ENCODE measurements around the gene COL8A1.

COL8A1 gene

DNA sequence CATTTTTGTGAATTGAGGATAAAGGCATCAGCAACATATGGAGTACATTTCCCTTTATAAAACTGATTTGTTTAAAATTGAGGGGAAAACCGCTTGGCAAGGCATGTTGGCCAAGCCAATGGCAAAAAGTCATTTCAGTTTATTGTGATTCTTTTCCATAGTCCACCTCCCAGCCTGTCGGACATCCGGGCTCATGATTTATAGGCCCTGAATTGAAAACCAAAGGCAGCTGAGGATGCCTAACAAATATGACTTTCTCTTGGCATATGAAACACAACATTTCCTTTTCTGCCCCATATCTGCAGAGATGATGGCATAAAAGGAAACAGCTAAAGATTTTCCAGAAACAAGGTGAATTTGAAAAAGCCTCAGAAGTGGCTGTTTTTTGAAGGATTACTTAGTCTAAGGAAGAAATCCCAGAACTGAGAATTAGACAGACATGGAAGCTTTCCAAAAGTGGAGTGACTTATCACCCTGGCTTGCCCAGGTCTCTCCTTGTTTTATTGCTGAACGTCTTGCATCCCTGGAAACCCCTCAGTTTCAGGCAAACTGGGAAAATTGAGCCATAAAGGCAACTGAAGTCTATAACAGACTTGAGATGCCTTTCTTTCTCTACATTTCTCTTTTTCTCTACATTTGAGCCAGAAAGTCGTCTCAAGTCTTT is 74.0 kb downstream of the COL8A1 start:
- no peak for DNase-seq
- Histone ChIP-seq H3K4me1 (ENCODE audit: control insufficient read depth, insufficient read depth, low read length, poor library complexity, severe bottlenecking) (no peaks in the 10 kb centered on the region), H3K4me3 (ENCODE audit: insufficient read depth, low read depth, low read length, poor library complexity, severe bottlenecking) (no peak overlapping the region), H3K36me3 (ENCODE audit: control insufficient read depth, insufficient read depth, low read length) (no peaks in the 10 kb centered on the region), H3K27me3 (replicated peaks; ENCODE audit: control insufficient read depth, insufficient read depth, low read length, poor library complexity, severe bottlenecking) (no peaks in the 10 kb centered on the region), H3K9me3 (ENCODE audit: control insufficient read depth, low read length) (no peaks in the 10 kb centered on the region), H3K27ac (ENCODE audit: insufficient read depth, low read length, poor library complexity, severe bottlenecking) (no peak overlapping the region)

DNA sequence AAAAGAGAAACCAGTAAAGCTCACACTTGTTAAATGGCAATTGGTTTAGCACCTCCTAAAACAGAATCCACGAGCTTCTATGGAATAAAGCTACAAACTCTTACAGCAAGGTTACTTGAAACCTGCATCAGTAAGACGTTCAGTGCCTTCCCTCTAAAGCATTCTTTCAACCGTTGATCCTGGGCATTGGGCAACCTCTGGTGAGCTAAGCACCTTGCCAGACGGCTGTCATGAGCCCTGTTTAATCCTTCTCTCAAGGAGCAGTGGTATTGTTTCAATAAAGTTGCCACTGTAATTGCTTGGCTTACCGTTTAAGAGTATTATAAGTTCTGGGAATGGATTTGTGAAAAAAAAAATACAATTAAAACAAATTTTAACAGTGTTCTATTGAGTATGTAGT is 75.0 kb downstream of the COL8A1 start:
- DNase-seq, result no peak
- Histone ChIP-seq H3K4me3 (ENCODE audit: insufficient read depth, low read depth, low read length, poor library complexity, severe bottlenecking) (no peak overlapping the region), H3K4me1 (ENCODE audit: control insufficient read depth, insufficient read depth, low read length, poor library complexity, severe bottlenecking) (no peaks in the 10 kb centered on the region), H3K27ac (ENCODE audit: insufficient read depth, low read length, poor library complexity, severe bottlenecking) (no peak overlapping the region), H3K9me3 (ENCODE audit: control insufficient read depth, low read length) (no peaks in the 10 kb centered on the region), H3K36me3 (ENCODE audit: control insufficient read depth, insufficient read depth, low read length) (no peaks in the 10 kb centered on the region), H3K27me3 (replicated peaks; ENCODE audit: control insufficient read depth, insufficient read depth, low read length, poor library complexity, severe bottlenecking) (no peaks in the 10 kb centered on the region)

DNA sequence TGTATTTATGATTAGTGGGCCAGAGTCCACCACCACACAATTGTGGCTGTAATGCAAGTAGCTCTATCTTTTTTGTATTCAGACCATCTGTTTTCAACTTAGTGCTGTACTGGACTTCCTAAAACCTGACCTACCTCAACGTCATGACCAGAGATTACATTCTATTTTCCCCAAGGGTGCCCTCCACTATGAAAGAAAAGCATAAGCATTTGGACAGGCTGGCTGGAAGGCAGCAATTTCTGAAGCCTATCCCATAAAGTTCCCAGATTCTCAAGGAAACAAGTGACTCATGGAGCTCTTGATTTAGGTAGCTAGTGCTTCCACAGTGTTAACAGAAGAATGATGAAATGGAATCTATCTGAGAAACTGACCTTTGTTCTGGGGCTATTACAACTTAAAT is 75.8 kb downstream of the COL8A1 start:
- Histone ChIP-seq H3K36me3 (ENCODE audit: control insufficient read depth, insufficient read depth, low read length) (no peaks in the 10 kb centered on the region), H3K27ac (ENCODE audit: insufficient read depth, low read length, poor library complexity, severe bottlenecking) (no peak overlapping the region), H3K27me3 (replicated peaks; ENCODE audit: control insufficient read depth, insufficient read depth, low read length, poor library complexity, severe bottlenecking) (no peaks in the 10 kb centered on the region), H3K9me3 (ENCODE audit: control insufficient read depth, low read length) (no peaks in the 10 kb centered on the region), H3K4me3 (ENCODE audit: insufficient read depth, low read depth, low read length, poor library complexity, severe bottlenecking) (no peak overlapping the region), H3K4me1 (ENCODE audit: control insufficient read depth, insufficient read depth, low read length, poor library complexity, severe bottlenecking) (no peaks in the 10 kb centered on the region)
- no peak for DNase-seq

DNA sequence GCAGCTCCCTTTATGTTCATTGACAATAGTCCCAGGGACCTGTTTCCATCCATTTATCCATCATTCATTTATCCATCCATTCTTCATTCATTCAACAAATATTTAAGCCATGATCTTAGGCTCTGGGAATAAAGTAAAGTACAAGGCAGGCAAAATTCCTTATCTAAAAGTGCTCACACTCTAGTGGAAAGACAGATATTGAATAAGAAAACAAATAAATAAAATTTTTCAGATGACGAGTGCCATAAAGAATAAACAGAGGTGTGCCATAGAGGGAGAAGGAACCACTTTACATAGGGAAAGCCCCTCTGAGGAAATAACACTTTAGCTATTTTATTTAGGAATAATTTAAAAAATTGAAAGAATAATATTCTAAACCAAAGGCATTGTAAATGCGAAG is 76.2 kb downstream of the COL8A1 start:
- Histone ChIP-seq H3K9me3 (ENCODE audit: control insufficient read depth, low read length) (no peaks in the 10 kb centered on the region), H3K27me3 (replicated peaks; ENCODE audit: control insufficient read depth, insufficient read depth, low read length, poor library complexity, severe bottlenecking) (no peaks in the 10 kb centered on the region), H3K36me3 (ENCODE audit: control insufficient read depth, insufficient read depth, low read length) (no peaks in the 10 kb centered on the region), H3K4me3 (ENCODE audit: insufficient read depth, low read depth, low read length, poor library complexity, severe bottlenecking) (no peak overlapping the region), H3K27ac (ENCODE audit: insufficient read depth, low read length, poor library complexity, severe bottlenecking) (no peak overlapping the region), H3K4me1 (ENCODE audit: control insufficient read depth, insufficient read depth, low read length, poor library complexity, severe bottlenecking) (no peaks in the 10 kb centered on the region)
- no peak for DNase-seq

DNA sequence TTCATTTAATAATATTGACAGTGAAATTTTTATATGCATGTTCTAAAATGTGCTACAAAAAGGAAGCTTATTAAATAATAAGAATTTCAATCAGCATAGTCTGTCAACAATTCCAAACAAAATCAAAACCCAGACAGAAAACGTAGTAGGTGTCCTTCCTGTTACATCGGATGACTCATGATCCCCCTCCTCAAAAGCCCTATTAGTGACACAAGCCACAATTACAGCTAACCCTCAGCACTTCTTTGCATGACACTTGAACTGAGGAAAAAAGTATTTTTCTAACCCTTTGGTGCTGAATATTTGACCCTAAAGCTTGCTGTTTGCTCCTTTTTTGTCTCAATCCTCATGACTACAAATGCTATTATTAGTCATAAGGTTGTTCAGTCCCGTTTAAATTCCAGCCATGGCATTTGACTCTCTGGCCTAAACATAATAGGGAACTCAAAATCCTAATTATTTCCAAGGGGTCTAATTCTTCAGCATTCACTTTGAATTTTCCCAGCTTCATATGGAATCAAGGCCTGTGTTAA is 78.1 kb downstream of the COL8A1 start:
- no peaks in the 10 kb centered on the region for H3K9me3 ChIP-seq (ENCODE audit: control insufficient read depth, low read length)
- H3K27ac ChIP-seq (ENCODE audit: insufficient read depth, low read length, poor library complexity, severe bottlenecking), result no peak overlapping the region
- H3K4me1 ChIP-seq (ENCODE audit: control insufficient read depth, insufficient read depth, low read length, poor library complexity, severe bottlenecking), result no peaks in the 10 kb centered on the region
- H3K4me3 ChIP-seq (ENCODE audit: insufficient read depth, low read depth, low read length, poor library complexity, severe bottlenecking), result no peak overlapping the region
- no peak for DNase-seq
- H3K36me3 ChIP-seq (ENCODE audit: control insufficient read depth, insufficient read depth, low read length), result no peaks in the 10 kb centered on the region
- no peaks in the 10 kb centered on the region for H3K27me3 ChIP-seq (replicated peaks; ENCODE audit: control insufficient read depth, insufficient read depth, low read length, poor library complexity, severe bottlenecking)

DNA sequence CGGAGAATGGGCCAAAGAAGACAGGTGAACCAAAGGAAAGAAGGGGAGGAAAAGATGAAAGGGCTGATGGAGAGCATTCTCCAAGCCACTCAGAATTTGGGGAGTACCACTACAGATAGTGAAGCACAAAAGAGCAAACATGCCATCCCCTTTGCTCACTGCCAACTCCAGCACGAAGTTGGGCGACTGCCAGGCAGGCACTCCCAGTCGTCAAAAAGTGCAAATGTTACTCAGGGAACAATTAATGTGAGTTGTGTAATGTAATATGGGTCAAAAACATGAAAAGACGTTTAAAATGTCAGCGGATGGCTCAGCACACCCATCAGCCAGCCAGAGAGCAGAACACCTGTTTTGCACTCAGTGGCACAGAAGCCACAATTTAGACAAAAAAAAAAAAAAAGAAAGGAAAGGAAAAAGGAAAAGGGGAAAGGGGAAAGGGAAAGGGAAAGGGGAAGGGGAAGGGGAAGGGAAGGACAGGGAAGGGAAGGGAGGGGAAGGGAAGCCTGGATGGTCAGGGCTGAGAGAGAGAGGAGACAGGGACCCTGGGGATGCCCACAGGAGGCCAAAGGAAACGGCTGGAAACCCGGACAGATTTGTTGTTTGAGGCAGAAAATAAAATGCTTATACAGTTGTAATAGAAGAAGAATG is 82.7 kb downstream of the COL8A1 start:
- Histone ChIP-seq H3K9me3 (ENCODE audit: control insufficient read depth, low read length) (no peaks in the 10 kb centered on the region), H3K36me3 (ENCODE audit: control insufficient read depth, insufficient read depth, low read length) (no peaks in the 10 kb centered on the region), H3K4me3 (ENCODE audit: insufficient read depth, low read depth, low read length, poor library complexity, severe bottlenecking) (no peak overlapping the region), H3K27me3 (replicated peaks; ENCODE audit: control insufficient read depth, insufficient read depth, low read length, poor library complexity, severe bottlenecking) (no peaks in the 10 kb centered on the region), H3K4me1 (ENCODE audit: control insufficient read depth, insufficient read depth, low read length, poor library complexity, severe bottlenecking) (no peaks in the 10 kb centered on the region), H3K27ac (ENCODE audit: insufficient read depth, low read length, poor library complexity, severe bottlenecking) (no peak overlapping the region)
- DNase-seq, result no peak

DNA sequence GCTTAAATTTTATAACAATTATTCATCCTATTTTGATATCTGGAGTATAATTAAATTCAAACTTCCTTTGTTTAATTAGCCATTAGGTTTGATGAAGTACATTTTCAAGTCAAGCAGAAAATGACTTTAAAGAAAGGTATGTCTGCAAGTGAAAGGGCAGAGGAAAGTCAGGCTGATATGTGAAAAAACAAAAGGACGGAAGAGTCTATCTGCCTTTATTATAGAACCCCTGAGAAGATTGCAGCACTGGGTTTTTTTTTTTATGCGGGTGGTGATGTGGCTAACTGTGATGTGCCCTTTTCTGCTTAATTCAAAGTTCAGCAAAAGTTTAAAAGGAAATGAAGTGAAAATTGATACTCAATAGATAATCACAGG is 83.2 kb downstream of the COL8A1 start:
- Histone ChIP-seq H3K4me3 (ENCODE audit: insufficient read depth, low read depth, low read length, poor library complexity, severe bottlenecking) (no peak overlapping the region), H3K9me3 (ENCODE audit: control insufficient read depth, low read length) (no peaks in the 10 kb centered on the region), H3K4me1 (ENCODE audit: control insufficient read depth, insufficient read depth, low read length, poor library complexity, severe bottlenecking) (no peaks in the 10 kb centered on the region), H3K27me3 (replicated peaks; ENCODE audit: control insufficient read depth, insufficient read depth, low read length, poor library complexity, severe bottlenecking) (no peaks in the 10 kb centered on the region), H3K36me3 (ENCODE audit: control insufficient read depth, insufficient read depth, low read length) (no peaks in the 10 kb centered on the region), H3K27ac (ENCODE audit: insufficient read depth, low read length, poor library complexity, severe bottlenecking) (no peak overlapping the region)
- no peak for DNase-seq

DNA sequence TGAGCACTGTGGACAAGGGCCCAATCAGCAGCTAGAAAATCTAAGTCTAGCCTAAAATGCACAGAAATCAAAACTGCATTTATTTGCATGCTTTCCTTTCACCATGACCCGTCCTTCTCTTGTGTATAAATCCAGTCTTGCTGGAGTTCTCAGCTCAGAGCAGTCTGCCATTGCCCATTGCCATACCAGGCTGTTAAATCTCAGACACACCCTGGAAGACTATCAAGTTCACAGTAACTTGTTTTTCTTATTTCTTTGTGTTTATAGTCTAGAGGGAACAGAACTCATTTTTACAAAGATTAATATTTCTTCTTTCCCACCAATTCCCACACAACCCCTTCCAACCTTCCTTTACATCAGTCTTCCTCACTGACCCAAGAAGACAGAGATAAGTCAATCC is 85.9 kb downstream of the COL8A1 start:
- no peak overlapping the region for H3K4me3 ChIP-seq (ENCODE audit: insufficient read depth, low read depth, low read length, poor library complexity, severe bottlenecking)
- no peaks in the 10 kb centered on the region for H3K27me3 ChIP-seq (replicated peaks; ENCODE audit: control insufficient read depth, insufficient read depth, low read length, poor library complexity, severe bottlenecking)
- H3K27ac ChIP-seq (ENCODE audit: insufficient read depth, low read length, poor library complexity, severe bottlenecking), result no peak overlapping the region
- no peaks in the 10 kb centered on the region for H3K4me1 ChIP-seq (ENCODE audit: control insufficient read depth, insufficient read depth, low read length, poor library complexity, severe bottlenecking)
- no peak for DNase-seq
- no peaks in the 10 kb centered on the region for H3K36me3 ChIP-seq (ENCODE audit: control insufficient read depth, insufficient read depth, low read length)
- no peaks in the 10 kb centered on the region for H3K9me3 ChIP-seq (ENCODE audit: control insufficient read depth, low read length)

DNA sequence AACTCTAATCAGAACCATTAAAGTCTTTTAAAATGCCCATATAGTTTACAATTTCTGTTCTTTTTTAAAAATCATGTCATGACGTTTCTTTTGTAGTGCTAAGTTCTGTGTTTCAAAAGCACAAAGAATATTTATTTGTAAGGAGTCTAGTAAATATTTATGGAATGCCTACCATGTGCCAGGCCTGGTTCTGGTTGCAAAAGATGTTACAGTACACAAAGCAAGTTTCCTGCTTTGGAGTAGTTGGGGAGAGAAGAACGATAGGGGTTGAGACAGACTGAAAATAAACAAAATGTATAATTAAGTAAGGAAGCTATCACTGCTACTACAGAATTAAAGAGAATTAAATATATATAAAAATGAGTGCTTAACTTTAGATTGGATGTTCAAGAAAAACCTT is 92.5 kb downstream of the COL8A1 start:
- no peaks in the 10 kb centered on the region for H3K36me3 ChIP-seq (ENCODE audit: control insufficient read depth, insufficient read depth, low read length)
- no peaks in the 10 kb centered on the region for H3K27me3 ChIP-seq (replicated peaks; ENCODE audit: control insufficient read depth, insufficient read depth, low read length, poor library complexity, severe bottlenecking)
- no peaks in the 10 kb centered on the region for H3K4me1 ChIP-seq (ENCODE audit: control insufficient read depth, insufficient read depth, low read length, poor library complexity, severe bottlenecking)
- no peak for DNase-seq
- H3K27ac ChIP-seq (ENCODE audit: insufficient read depth, low read length, poor library complexity, severe bottlenecking), result no peak overlapping the region
- H3K9me3 ChIP-seq (ENCODE audit: control insufficient read depth, low read length), result no peaks in the 10 kb centered on the region
- H3K4me3 ChIP-seq (ENCODE audit: insufficient read depth, low read depth, low read length, poor library complexity, severe bottlenecking), result no peak overlapping the region

DNA sequence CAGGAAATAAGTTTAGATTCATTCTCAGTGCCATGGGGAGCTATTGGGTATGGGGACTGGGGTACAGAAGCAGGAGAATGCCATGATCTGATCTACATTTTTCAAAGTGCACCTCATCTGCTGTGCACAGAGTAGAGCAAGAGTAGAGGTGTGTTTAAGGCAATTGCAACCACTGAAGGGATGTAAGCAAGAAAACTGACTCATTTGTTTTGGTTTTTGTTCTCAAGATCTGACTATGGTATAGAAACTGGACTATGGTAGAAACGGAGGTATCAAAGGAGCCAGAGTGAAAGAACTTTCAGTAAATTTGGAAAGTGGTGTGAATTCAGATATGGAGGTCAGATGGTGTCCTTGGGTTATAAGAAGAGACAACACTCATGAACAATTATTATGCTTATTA is 93.1 kb downstream of the COL8A1 start:
- Histone ChIP-seq H3K4me3 (ENCODE audit: insufficient read depth, low read depth, low read length, poor library complexity, severe bottlenecking) (no peak overlapping the region), H3K9me3 (ENCODE audit: control insufficient read depth, low read length) (no peaks in the 10 kb centered on the region), H3K4me1 (ENCODE audit: control insufficient read depth, insufficient read depth, low read length, poor library complexity, severe bottlenecking) (no peaks in the 10 kb centered on the region)

More for the DNA sequence above, 93.1 kb downstream of the COL8A1 start:
- no peak for DNase-seq
- Histone ChIP-seq H3K27ac (ENCODE audit: insufficient read depth, low read length, poor library complexity, severe bottlenecking) (no peak overlapping the region), H3K27me3 (replicated peaks; ENCODE audit: control insufficient read depth, insufficient read depth, low read length, poor library complexity, severe bottlenecking) (no peaks in the 10 kb centered on the region), H3K36me3 (ENCODE audit: control insufficient read depth, insufficient read depth, low read length) (no peaks in the 10 kb centered on the region)
